Naive B cell (primary cell): ENCODE measurements around the gene DOK5. TPM values are rescaled to one million over a fixed set of nuclear protein-coding genes. Genes with fewer than 3 reads are reported as not detected.

Experiments used
- ATAC-seq, 2 donors: fragments of 150-1000 bp; cut with Tn5 transposase; 2 replicates each; pipeline ENCODE4 v1.10.0; 2021; ENCODE audit warnings: low read depth in 2 of 2, mild to moderate bottlenecking in 2 of 2, moderate library complexity in 2 of 2
- DNase-seq: peaks from one replicate; pipeline ENCODE4 v3.0.0; 2022
- H3K27ac Mint-ChIP-seq, 6 donors: one replicate each; pipeline ENCODE4 v1.8.0; 2020 to 2022; ENCODE audit warnings: mild to moderate bottlenecking in 6 of 6, mixed read lengths in 6 of 6, moderate library complexity in 5 of 6, inconsistent platforms in 2 of 6
- H3K27me3 Mint-ChIP-seq, 3 donors: one replicate each; pipeline ENCODE4 v1.8.0; 2021 to 2022; ENCODE audit warnings: mixed read lengths in 3 of 3, mild to moderate bottlenecking in 1 of 3
- H3K36me3 Mint-ChIP-seq, 2 donors: one replicate each; pipeline ENCODE4 v1.8.0; 2020 to 2022; ENCODE audit warnings: mixed read lengths in 2 of 2, inconsistent platforms in 1 of 2, mild to moderate bottlenecking in 1 of 2
- H3K4me1 Mint-ChIP-seq, 3 donors: one replicate each; pipeline ENCODE4 v1.8.0; 2020 to 2022; ENCODE audit warnings: mixed read lengths in 3 of 3, inconsistent platforms in 1 of 3, mild to moderate bottlenecking in 1 of 3, moderate library complexity in 1 of 3
- H3K4me3 Mint-ChIP-seq, 8 donors: one replicate each; pipeline ENCODE4 v1.8.0; 2020 to 2022; ENCODE audit warnings: mild to moderate bottlenecking in 8 of 8, mixed read lengths in 8 of 8, moderate library complexity in 8 of 8, inconsistent platforms in 2 of 8
- H3K9me3 Mint-ChIP-seq, 7 donors: one replicate each; pipeline ENCODE4 v1.8.0; 2020 to 2022; ENCODE audit warnings: mixed read lengths in 7 of 7, mild to moderate bottlenecking in 5 of 7, inconsistent platforms in 2 of 7, moderate library complexity in 1 of 7
- polyA plus RNA-seq, 6 donors: library from polyadenylated mRNA; unstranded; fragments of 300-500 nt; fragmentation: Illumina TruSeq; gene quantifications; one replicate each; pipeline ENCODE4 v1.2.3, GENCODE V29; 2021; ENCODE audit warnings: low read depth in 6 of 6

DOK5 gene
- polyA plus RNA-seq, 6 donors from 2014 or later, result not detected

GRCh38 chr20:54535033-54535432, 59.6 kb downstream of the DOK5 start:
- no peaks in the 10 kb centered on the region for H3K4me1 Mint-ChIP-seq
- H3K27me3 Mint-ChIP-seq, result peaks cover 0 to 8% (median 8%) of the 10 kb centered on the region in 3 donors
- H3K27ac Mint-ChIP-seq, result no peak overlapping the region
- no peak for ATAC-seq
- no peak for DNase-seq
- peaks cover 8 to 34% (median 11%) of the 10 kb centered on the region in 7 donors for H3K9me3 Mint-ChIP-seq
- H3K4me3 Mint-ChIP-seq, result no peak overlapping the region
- no peaks in the 10 kb centered on the region for H3K36me3 Mint-ChIP-seq

- DNase-seq, result no peak
- Mint-ChIP-seq H3K36me3 (no peaks in the 10 kb centered on the region), H3K27ac (no peak overlapping the region), H3K27me3 (peaks cover 0 to 8% (median 8%) of the 10 kb centered on the region in 3 donors), H3K4me1 (no peaks in the 10 kb centered on the region), H3K4me3 (no peak overlapping the region), H3K9me3 (peaks cover 4 to 31% (median 11%) of the 10 kb centered on the region in 7 donors)
- no peak for ATAC-seq
These were observed 60.4 kb downstream of the DOK5 start for GRCh38 chr20:54535746-54536145.

GRCh38 chr20:54539521-54540046, 64.2 kb downstream of the DOK5 start:
- Mint-ChIP-seq H3K27ac (no peak overlapping the region), H3K9me3 (peaks cover 4 to 32% (median 15%) of the 10 kb centered on the region in 7 donors), H3K4me1 (no peaks in the 10 kb centered on the region)

GRCh38 chr20:54543369-54543768, 68.0 kb downstream of the DOK5 start:
- Mint-ChIP-seq H3K4me1 (no peaks in the 10 kb centered on the region), H3K36me3 (no peaks in the 10 kb centered on the region), H3K4me3 (no peak overlapping the region), H3K27me3 (peaks cover 0 to 5% (median 0%) of the 10 kb centered on the region in 3 donors), H3K27ac (no peak overlapping the region), H3K9me3 (peaks cover 0 to 22% (median 5%) of the 10 kb centered on the region in 7 donors)
- ATAC-seq (no peak), DNase-seq (no peak)

More at GRCh38 chr20:54539521-54540046, 64.2 kb downstream of the DOK5 start:
- ATAC-seq (no peak), DNase-seq (no peak)
- H3K27me3 Mint-ChIP-seq, result peaks cover 0 to 9% (median 8%) of the 10 kb centered on the region in 3 donors
- H3K4me3 Mint-ChIP-seq, result no peak overlapping the region
- H3K36me3 Mint-ChIP-seq, result no peaks in the 10 kb centered on the region

- DNase-seq (no peak), ATAC-seq (no peak)
- H3K27me3 Mint-ChIP-seq, result peaks cover 0 to 5% (median 0%) of the 10 kb centered on the region in 3 donors
- peaks cover 0 to 8% (median 4%) of the 10 kb centered on the region in 7 donors for H3K9me3 Mint-ChIP-seq
- no peaks in the 10 kb centered on the region for H3K4me1 Mint-ChIP-seq
- H3K4me3 Mint-ChIP-seq, result no peak overlapping the region
- H3K36me3 Mint-ChIP-seq, result no peaks in the 10 kb centered on the region
- no peak overlapping the region for H3K27ac Mint-ChIP-seq
These were observed 70.4 kb downstream of the DOK5 start for GRCh38 chr20:54545676-54546358.

GRCh38 chr20:54548849-54549248, 73.5 kb downstream of the DOK5 start:
- Mint-ChIP-seq H3K9me3 (peaks cover 0 to 8% (median 2%) of the 10 kb centered on the region in 7 donors), H3K4me1 (no peaks in the 10 kb centered on the region)

GRCh38 chr20:54549658-54550326, 74.4 kb downstream of the DOK5 start:
- Mint-ChIP-seq H3K4me1 (no peaks in the 10 kb centered on the region), H3K4me3 (no peak overlapping the region), H3K9me3 (peaks cover 0 to 2% (median 0%) of the 10 kb centered on the region in 7 donors), H3K27ac (no peak overlapping the region), H3K27me3 (peaks cover 0 to 4% (median 0%) of the 10 kb centered on the region in 3 donors), H3K36me3 (no peaks in the 10 kb centered on the region)
- ATAC-seq (no peak), DNase-seq (no peak)

More at GRCh38 chr20:54548849-54549248, 73.5 kb downstream of the DOK5 start:
- ATAC-seq, result no peak
- DNase-seq, result no peak
- Mint-ChIP-seq H3K27ac (no peak overlapping the region), H3K27me3 (peaks cover 0 to 4% (median 0%) of the 10 kb centered on the region in 3 donors), H3K4me3 (no peak overlapping the region), H3K36me3 (no peaks in the 10 kb centered on the region)

GRCh38 chr20:54550776-54551396, 75.5 kb downstream of the DOK5 start:
- H3K9me3 Mint-ChIP-seq, result peaks cover 0 to 2% (median 0%) of the 10 kb centered on the region in 7 donors
- no peaks in the 10 kb centered on the region for H3K4me1 Mint-ChIP-seq
- DNase-seq (no peak), ATAC-seq (no peak)
- peaks cover 0 to 8% (median 4%) of the 10 kb centered on the region in 3 donors for H3K27me3 Mint-ChIP-seq
- no peak overlapping the region for H3K4me3 Mint-ChIP-seq
- H3K27ac Mint-ChIP-seq, result no peak overlapping the region
- H3K36me3 Mint-ChIP-seq, result no peaks in the 10 kb centered on the region

- Mint-ChIP-seq H3K4me3 (no peak overlapping the region), H3K27me3 (peaks cover 0 to 22% (median 4%) of the 10 kb centered on the region in 3 donors), H3K27ac (no peak overlapping the region), H3K9me3 (peaks cover 0 to 4% (median 0%) of the 10 kb centered on the region in 7 donors), H3K4me1 (no peaks in the 10 kb centered on the region), H3K36me3 (no peaks in the 10 kb centered on the region)
- ATAC-seq (no peak), DNase-seq (no peak)
These were observed 78.6 kb downstream of the DOK5 start for GRCh38 chr20:54554006-54554405.

GRCh38 chr20:54555150-54555549, 79.8 kb downstream of the DOK5 start:
- Mint-ChIP-seq H3K4me1 (no peaks in the 10 kb centered on the region), H3K4me3 (no peak overlapping the region), H3K27ac (no peak overlapping the region), H3K27me3 (peaks cover 0 to 22% (median 4%) of the 10 kb centered on the region in 3 donors), H3K9me3 (peaks cover 0 to 4% (median 0%) of the 10 kb centered on the region in 7 donors), H3K36me3 (no peaks in the 10 kb centered on the region)
- ATAC-seq, result no peak
- no peak for DNase-seq

- peaks cover 0 to 22% (median 0%) of the 10 kb centered on the region in 3 donors for H3K27me3 Mint-ChIP-seq
- no peaks in the 10 kb centered on the region for H3K4me1 Mint-ChIP-seq
- no peak for ATAC-seq
These were observed 81.0 kb downstream of the DOK5 start for GRCh38 chr20:54556406-54556805.

GRCh38 chr20:54557806-54558590, 82.6 kb downstream of the DOK5 start:
- Mint-ChIP-seq H3K9me3 (peaks cover 0 to 5% (median 1%) of the 10 kb centered on the region in 7 donors), H3K27ac (no peak overlapping the region), H3K4me1 (no peaks in the 10 kb centered on the region), H3K36me3 (no peaks in the 10 kb centered on the region), H3K4me3 (no peak overlapping the region), H3K27me3 (peaks cover 0 to 22% (median 0%) of the 10 kb centered on the region in 3 donors)
- ATAC-seq, result no peak
- DNase-seq, result no peak

More at GRCh38 chr20:54556406-54556805, 81.0 kb downstream of the DOK5 start:
- Mint-ChIP-seq H3K27ac (no peak overlapping the region), H3K36me3 (no peaks in the 10 kb centered on the region), H3K9me3 (peaks cover 0 to 5% (median 1%) of the 10 kb centered on the region in 7 donors), H3K4me3 (no peak overlapping the region)
- DNase-seq, result no peak

- Mint-ChIP-seq H3K4me3 (no peak overlapping the region), H3K27me3 (peaks cover 0 to 22% (median 0%) of the 10 kb centered on the region in 3 donors), H3K4me1 (no peaks in the 10 kb centered on the region), H3K9me3 (peaks cover 0 to 5% (median 2%) of the 10 kb centered on the region in 7 donors), H3K27ac (no peak overlapping the region), H3K36me3 (no peaks in the 10 kb centered on the region)
- ATAC-seq (no peak), DNase-seq (no peak)
These were observed 84.5 kb downstream of the DOK5 start for GRCh38 chr20:54559890-54560289.
